SK-N-SH (cell line): Measurements from ENCODE around the gene CCM2. TPM values are rescaled to one million over a fixed set of nuclear protein-coding genes. Genes with fewer than 3 reads are reported as not detected.
A peak's percentile ranks its signal among the peaks of the same experiment; 100 is the strongest.

Experiments
- CTCF ChIA-PET: fragments of 300-600, 350-600 bp; formaldehyde crosslinking; extraction: SDS; loops from one replicate; lab custom pipeline; 2021; lab: Yijun Ruan, JAX
- POLR2A ChIA-PET: fragments of 350-600 bp; sonication (Branson Sonifier 250); formaldehyde crosslinking; extraction: SDS; loops from one replicate; lab custom pipeline; 2020; ENCODE audit warnings: antibody characterized with exemption, inconsistent platforms; lab: Yijun Ruan, JAX
- DNase-seq: peaks from one replicate; pipeline ENCODE4 v3.0.0; 2012
- H2AFZ ChIP-seq: fragments of 200-600 bp; sonication (generic); 2 replicates; pipeline ENCODE4 v1.8.1; 2016; ENCODE audit warnings: antibody characterized with exemption, mild to moderate bottlenecking, low read depth
- H3F3A ChIP-seq: fragments of 200-600 bp; sonication (generic); replicated peaks from 2 replicates; pipeline ENCODE3; 2016; ENCODE audit warnings: antibody characterized with exemption, mild to moderate bottlenecking; ENCODE audit not compliant: insufficient read depth
- H3K27ac ChIP-seq, 2 experiments: fragments of 200-500 bp in 1 of 2; fragments of 200-600 bp in 1 of 2; sonication (Bioruptor generic) in 1 of 2; sonication (generic), shearing (Covaris generic) in 1 of 2; 2 replicates each; pipeline versions ENCODE4 v1.5.1 to v1.6.1; 2014 to 2016; ENCODE audit warnings: low read depth in 2 of 2, inconsistent platforms in 1 of 2, low read length in 1 of 2, mild to moderate bottlenecking in 1 of 2, mixed read lengths in 1 of 2
- H3K27me3 ChIP-seq: fragments of 200-600 bp; sonication (generic), shearing (Covaris generic); 2 replicates; pipeline ENCODE4 v1.6.1; 2016; ENCODE audit warnings: mixed run types; ENCODE audit not compliant: insufficient read depth
- H3K36me3 ChIP-seq, 2 experiments: fragments of 200-500 bp in 1 of 2; fragments of 200-600 bp in 1 of 2; sonication (Bioruptor generic) in 1 of 2; sonication (generic) in 1 of 2; replicated peaks in 1 of 2; 2 replicates each; pipeline versions ENCODE3 to v1.5.1; 2014 to 2016; ENCODE audit warnings: low read length in 1 of 2, mild to moderate bottlenecking in 1 of 2; ENCODE audit not compliant: insufficient read depth in 2 of 2, control insufficient read depth in 1 of 2
- H3K4me1 ChIP-seq, 2 experiments: fragments of 200-500 bp in 1 of 2; fragments of 200-600 bp in 1 of 2; sonication (Bioruptor generic) in 1 of 2; sonication (generic), shearing (Covaris generic) in 1 of 2; 2 replicates each; pipeline versions ENCODE4 v1.5.1 to v1.6.1; 2014 to 2016; ENCODE audit warnings: low read depth in 1 of 2, low read length in 1 of 2, mixed run types in 1 of 2; ENCODE audit not compliant: insufficient read depth in 2 of 2, control insufficient read depth in 1 of 2
- H3K4me2 ChIP-seq: fragments of 200-600 bp; sonication (generic), shearing (Covaris generic); 2 replicates; pipeline ENCODE4 v1.6.1; 2017; ENCODE audit warnings: mixed run types
- H3K4me3 ChIP-seq, 2 experiments: fragments of 200-500 bp in 1 of 2; fragments of 200-600 bp in 1 of 2; sonication (Bioruptor generic) in 1 of 2; sonication (generic), shearing (Covaris generic) in 1 of 2; 2 replicates each; pipeline versions ENCODE4 v1.5.1 to v1.8.1; 2014 to 2016; ENCODE audit warnings: low read depth in 2 of 2, inconsistent platforms in 1 of 2, low read length in 1 of 2, mild to moderate bottlenecking in 1 of 2, mixed read lengths in 1 of 2, moderate library complexity in 1 of 2
- H3K79me2 ChIP-seq: fragments of 200-600 bp; sonication (generic); 2 replicates; pipeline ENCODE4 v1.8.1; 2017; ENCODE audit warnings: mild to moderate bottlenecking; ENCODE audit not compliant: insufficient read depth
- H3K9ac ChIP-seq: fragments of 200-600 bp; sonication (generic); 2 replicates; pipeline ENCODE4 v1.6.1; 2017; ENCODE audit warnings: mixed run types
- H3K9me2 ChIP-seq: fragments of 200-600 bp; sonication (generic); 2 replicates; pipeline ENCODE4 v1.6.1; 2017; ENCODE audit warnings: mixed run types
- H3K9me3 ChIP-seq: fragments of 200-600 bp; sonication (generic); 2 replicates; pipeline ENCODE4 v1.6.1; 2017; ENCODE audit warnings: mixed run types, mild to moderate bottlenecking, moderate library complexity
- H4K20me1 ChIP-seq: fragments of 200-600 bp; sonication (generic); 2 replicates; pipeline ENCODE4 v1.6.1; 2017; ENCODE audit warnings: mild to moderate bottlenecking, mixed run types; ENCODE audit not compliant: insufficient read depth
- EP300 ChIP-seq, 2 experiments: IDR thresholded peaks; 2 replicates each; pipeline versions ENCODE4 v1.4.0 to v1.6.1; 2012; ENCODE audit warnings: borderline replicate concordance in 1 of 2, low read depth in 1 of 2, low read length in 1 of 2
- FOSL2 ChIP-seq: IDR thresholded peaks from 2 replicates; pipeline ENCODE4 v1.4.0; 2012; ENCODE audit warnings: low read depth, mild to moderate bottlenecking, moderate library complexity, borderline replicate concordance
- FOXJ3 ChIP-seq: sonication (generic); formaldehyde crosslinking; IDR thresholded peaks from 2 replicates; pipeline ENCODE4 v1.5.1; 2020; ENCODE audit warnings: mild to moderate bottlenecking, missing genetic modification reagents
- GATA2 ChIP-seq: sonication (generic); formaldehyde crosslinking; IDR thresholded peaks from 2 replicates; pipeline ENCODE4 v1.5.0; 2020; ENCODE audit warnings: mild to moderate bottlenecking, missing genetic modification reagents
- NFIC ChIP-seq: IDR thresholded peaks from 2 replicates; pipeline ENCODE4 v1.4.0; 2012; ENCODE audit warnings: borderline replicate concordance
- NRF1 ChIP-seq: IDR thresholded peaks from 2 replicates; pipeline ENCODE4 v1.6.1; 2012; ENCODE audit warnings: low read depth, mild to moderate bottlenecking, low read length
- POLR2AphosphoS5 ChIP-seq: IDR thresholded peaks from 2 replicates; pipeline ENCODE4 v1.6.1; 2012; ENCODE audit warnings: low read depth, low read length
- RFX5 ChIP-seq: IDR thresholded peaks from 2 replicates; pipeline ENCODE4 v1.6.1; 2012; ENCODE audit warnings: mild to moderate bottlenecking, improper control_type of control experiment, low read length
- SMC3 ChIP-seq: IDR thresholded peaks from 2 replicates; pipeline ENCODE4 v1.6.1; 2012; ENCODE audit warnings: low read depth, low read length, improper control_type of control experiment
- TCF12 ChIP-seq: IDR thresholded peaks from 2 replicates; pipeline ENCODE4 v1.4.0; 2012
- TEAD4 ChIP-seq: IDR thresholded peaks from 2 replicates; pipeline ENCODE4 v1.4.0; 2012; ENCODE audit warnings: mild to moderate bottlenecking, borderline replicate concordance; ENCODE audit not compliant: insufficient read depth
- WGBS: methylation state at CpG from one replicate; pipeline ENCODE4 v1.1.6; 2017; ENCODE audit warnings: low lambda C conversion rate; 5-methylcytosine and 5-hydroxymethylcytosine counted together
- polyA plus RNA-seq, 3 experiments: library from polyadenylated mRNA; depleted of rRNA; stranded (reverse); fragments of >200 nt; gene quantifications; 2 replicates each; pipeline ENCODE4 v1.2.3, GENCODE V29; 2012
- TF ChIP-seq, protein P1 (sequence below): fragments of 150-350 bp; IDR thresholded peaks from 2 replicates; pipeline ENCODE4 v1.6.1; 2017; ENCODE audit warnings: antibody characterized with exemption, low read length, low read depth, borderline replicate concordance
- TF ChIP-seq, protein P2 (sequence below): IDR thresholded peaks from 2 replicates; pipeline ENCODE4; 2012
- TF ChIP-seq, protein P3 (sequence below): IDR thresholded peaks from 2 replicates; pipeline ENCODE4 v1.6.1; 2012; ENCODE audit warnings: mild to moderate bottlenecking, low read depth, low read length, moderate library complexity

The CCM2 gene
- polyA plus RNA-seq, 1 of the 3 experiments (the other 2 are of a cell fraction): 83.2 TPM

DNA sequence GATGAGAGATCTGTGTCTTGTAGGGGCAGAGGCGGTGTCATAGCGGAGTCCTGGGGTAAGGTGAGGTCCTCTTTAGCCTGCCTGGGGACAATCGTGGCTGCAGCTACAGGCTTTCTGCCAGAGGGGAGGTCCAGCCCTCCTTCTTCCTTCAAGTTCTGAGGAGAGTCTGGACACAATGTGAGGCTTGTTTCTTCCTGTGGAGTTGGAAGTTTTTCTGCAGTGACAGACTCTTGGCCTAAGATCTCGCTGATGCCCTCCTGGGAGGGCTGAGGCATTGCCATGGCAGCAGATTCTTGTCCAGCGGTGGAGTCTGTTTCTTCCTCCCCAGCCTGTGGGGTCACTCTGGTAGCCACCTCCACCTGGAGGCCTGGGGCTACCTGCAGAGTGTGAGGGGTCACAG, 84.3 kb downstream of the CCM2 start:
- CTCF ChIA-PET: no interaction called here
- POLR2A ChIA-PET: no interaction called here
- Histone ChIP-seq H3K79me2 (peaks cover 20% of the 10 kb centered on the region; the same call in 1 of the 2 replicates), H3K27me3 (no peaks in the 10 kb centered on the region), H3K4me2 (no peak overlapping the region), H3K27ac (no peak overlapping the region), H3K4me1 (peaks cover 0 to 30% of the 10 kb centered on the region in 2 experiments; a peak in 1 of 4 replicates), H3K36me3 (peaks cover 5 to 34% of the 10 kb centered on the region in 2 experiments), H3K9ac (no peak overlapping the region), H3K9me3 (no peaks in the 10 kb centered on the region), H2AFZ (no peak overlapping the region), H4K20me1 (no peaks in the 10 kb centered on the region; the same call in 1 of the 2 replicates), H3F3A (peaks cover 3% of the 10 kb centered on the region), H3K9me2 (no peaks in the 10 kb centered on the region), H3K4me3 (no peak overlapping the region)
- no peak for TF ChIP-seq RFX5
- no peak for TF ChIP-seq TCF12
- no peak for TF ChIP-seq NRF1
- TF ChIP-seq SMC3: no peak
- TF ChIP-seq NFIC: no peak
- no peak for TF ChIP-seq TEAD4
- TF ChIP-seq, protein P1, sequence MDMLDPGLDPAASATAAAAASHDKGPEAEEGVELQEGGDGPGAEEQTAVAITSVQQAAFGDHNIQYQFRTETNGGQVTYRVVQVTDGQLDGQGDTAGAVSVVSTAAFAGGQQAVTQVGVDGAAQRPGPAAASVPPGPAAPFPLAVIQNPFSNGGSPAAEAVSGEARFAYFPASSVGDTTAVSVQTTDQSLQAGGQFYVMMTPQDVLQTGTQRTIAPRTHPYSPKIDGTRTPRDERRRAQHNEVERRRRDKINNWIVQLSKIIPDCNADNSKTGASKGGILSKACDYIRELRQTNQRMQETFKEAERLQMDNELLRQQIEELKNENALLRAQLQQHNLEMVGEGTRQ: no peak
- TF ChIP-seq, protein P2, sequence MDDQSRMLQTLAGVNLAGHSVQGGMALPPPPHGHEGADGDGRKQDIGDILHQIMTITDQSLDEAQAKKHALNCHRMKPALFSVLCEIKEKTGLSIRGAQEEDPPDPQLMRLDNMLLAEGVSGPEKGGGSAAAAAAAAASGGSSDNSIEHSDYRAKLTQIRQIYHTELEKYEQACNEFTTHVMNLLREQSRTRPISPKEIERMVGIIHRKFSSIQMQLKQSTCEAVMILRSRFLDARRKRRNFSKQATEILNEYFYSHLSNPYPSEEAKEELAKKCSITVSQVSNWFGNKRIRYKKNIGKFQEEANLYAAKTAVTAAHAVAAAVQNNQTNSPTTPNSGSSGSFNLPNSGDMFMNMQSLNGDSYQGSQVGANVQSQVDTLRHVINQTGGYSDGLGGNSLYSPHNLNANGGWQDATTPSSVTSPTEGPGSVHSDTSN: no peak
- WGBS: 92% methylated on average over 5 of the region's 5 CpGs
- peak; percentile 7 for DNase-seq

DNA sequence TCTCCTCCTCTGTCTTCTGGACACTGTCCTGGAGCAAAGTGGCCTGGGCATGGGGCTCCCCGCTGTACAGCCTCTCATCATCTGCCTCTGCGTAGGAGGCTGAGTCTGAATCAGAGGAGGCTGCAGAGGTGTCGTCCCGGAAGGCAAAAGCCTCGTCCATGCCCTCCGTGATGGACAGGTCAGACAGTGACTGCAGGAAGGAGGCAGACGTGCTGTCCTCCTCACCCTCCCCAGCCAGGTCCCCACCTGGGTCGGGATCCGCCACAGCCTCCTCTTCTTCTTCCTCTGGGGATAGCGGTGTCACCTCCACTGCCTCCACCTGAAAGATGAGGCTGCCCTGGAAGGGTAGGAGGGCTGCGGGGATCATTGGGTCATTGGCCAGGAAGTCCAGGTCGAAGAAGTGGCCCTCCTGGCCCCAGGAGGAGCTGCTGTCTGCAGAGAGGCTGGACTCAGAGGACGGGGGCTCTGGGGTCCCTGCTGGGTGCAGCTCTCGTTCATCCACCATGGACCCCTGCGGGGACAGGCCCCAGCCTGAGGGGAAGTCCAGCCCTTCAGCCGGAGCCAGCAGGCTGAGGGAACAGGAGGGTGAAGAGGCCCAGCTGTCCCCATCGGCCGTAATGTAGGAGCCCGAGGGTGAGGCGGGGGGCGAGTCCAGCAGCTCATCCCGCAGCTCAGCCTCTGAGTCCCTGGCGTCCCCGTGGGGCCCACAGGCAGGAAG, 85.1 kb downstream of the CCM2 start:
- Histone ChIP-seq H3K9me2 (no peaks in the 10 kb centered on the region), H3K9ac (no peak overlapping the region), H3F3A (peaks cover under 1% of the 10 kb centered on the region)
- TF ChIP-seq GATA2: no peak
- TF ChIP-seq EP300 (IDR thresholded peaks at IDR 0.05; ENCODE audit: borderline replicate concordance in 1 of 2, low read depth in 1 of 2, low read length in 1 of 2): no peak
- no peak for TF ChIP-seq POLR2AphosphoS5
- no peak for TF ChIP-seq FOXJ3 (CRISPR knock-in tag)
- no peak for TF ChIP-seq FOSL2
- TF ChIP-seq, protein P3, sequence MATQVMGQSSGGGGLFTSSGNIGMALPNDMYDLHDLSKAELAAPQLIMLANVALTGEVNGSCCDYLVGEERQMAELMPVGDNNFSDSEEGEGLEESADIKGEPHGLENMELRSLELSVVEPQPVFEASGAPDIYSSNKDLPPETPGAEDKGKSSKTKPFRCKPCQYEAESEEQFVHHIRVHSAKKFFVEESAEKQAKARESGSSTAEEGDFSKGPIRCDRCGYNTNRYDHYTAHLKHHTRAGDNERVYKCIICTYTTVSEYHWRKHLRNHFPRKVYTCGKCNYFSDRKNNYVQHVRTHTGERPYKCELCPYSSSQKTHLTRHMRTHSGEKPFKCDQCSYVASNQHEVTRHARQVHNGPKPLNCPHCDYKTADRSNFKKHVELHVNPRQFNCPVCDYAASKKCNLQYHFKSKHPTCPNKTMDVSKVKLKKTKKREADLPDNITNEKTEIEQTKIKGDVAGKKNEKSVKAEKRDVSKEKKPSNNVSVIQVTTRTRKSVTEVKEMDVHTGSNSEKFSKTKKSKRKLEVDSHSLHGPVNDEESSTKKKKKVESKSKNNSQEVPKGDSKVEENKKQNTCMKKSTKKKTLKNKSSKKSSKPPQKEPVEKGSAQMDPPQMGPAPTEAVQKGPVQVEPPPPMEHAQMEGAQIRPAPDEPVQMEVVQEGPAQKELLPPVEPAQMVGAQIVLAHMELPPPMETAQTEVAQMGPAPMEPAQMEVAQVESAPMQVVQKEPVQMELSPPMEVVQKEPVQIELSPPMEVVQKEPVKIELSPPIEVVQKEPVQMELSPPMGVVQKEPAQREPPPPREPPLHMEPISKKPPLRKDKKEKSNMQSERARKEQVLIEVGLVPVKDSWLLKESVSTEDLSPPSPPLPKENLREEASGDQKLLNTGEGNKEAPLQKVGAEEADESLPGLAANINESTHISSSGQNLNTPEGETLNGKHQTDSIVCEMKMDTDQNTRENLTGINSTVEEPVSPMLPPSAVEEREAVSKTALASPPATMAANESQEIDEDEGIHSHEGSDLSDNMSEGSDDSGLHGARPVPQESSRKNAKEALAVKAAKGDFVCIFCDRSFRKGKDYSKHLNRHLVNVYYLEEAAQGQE: no peak
- TF ChIP-seq, all 33 proteins: peak for 0
- DNase-seq: peak; percentile 35
- WGBS: 94% methylated on average over 19 of the region's 24 CpGs
- Histone ChIP-seq H3K4me2 (no peak overlapping the region), H3K27me3 (no peaks in the 10 kb centered on the region), H2AFZ (no peak overlapping the region), H3K4me1 (peaks cover 0 to 35% of the 10 kb centered on the region in 2 experiments; a peak in 1 of 4 replicates), H4K20me1 (no peaks in the 10 kb centered on the region; the same call in 1 of the 2 replicates), H3K27ac (no peak overlapping the region; a peak in 1 of 4 replicates), H3K79me2 (peaks cover 20% of the 10 kb centered on the region; the same call in 1 of the 2 replicates), H3K36me3 (peaks cover 2 to 34% of the 10 kb centered on the region in 2 experiments), H3K9me3 (no peaks in the 10 kb centered on the region), H3K4me3 (no peak overlapping the region)
- ChIA-PET CTCF (interaction anchor here (0.9 kb wide), 1 partner anchor 111 kb away, joined by 3 read pairs; no protein-coding TSS in a partner anchor), POLR2A (interaction anchor here (1.6 kb wide), 1 partner anchor 100 kb away, joined by 3 read pairs; no protein-coding TSS in a partner anchor)
